Activated naive CD4-positive, alpha-beta T cell (primary cell): ENCODE data around the gene MZF1.

Experiments used
- DNase-seq, 4 experiments: peaks; one replicate each; lab custom pipeline; 2025; lab: John Stamatoyannopoulos, UW

MZF1 gene

GRCh38 chr19:58569943-58570670, 3.0 kb downstream of the MZF1 start:
- no peak for DNase-seq

GRCh38 chr19:58569191-58569942, 3.8 kb downstream of the MZF1 start:
- no peak for DNase-seq

GRCh38 chr19:58568453-58569130, 4.5 kb downstream of the MZF1 start:
- no peak for DNase-seq

DNA sequence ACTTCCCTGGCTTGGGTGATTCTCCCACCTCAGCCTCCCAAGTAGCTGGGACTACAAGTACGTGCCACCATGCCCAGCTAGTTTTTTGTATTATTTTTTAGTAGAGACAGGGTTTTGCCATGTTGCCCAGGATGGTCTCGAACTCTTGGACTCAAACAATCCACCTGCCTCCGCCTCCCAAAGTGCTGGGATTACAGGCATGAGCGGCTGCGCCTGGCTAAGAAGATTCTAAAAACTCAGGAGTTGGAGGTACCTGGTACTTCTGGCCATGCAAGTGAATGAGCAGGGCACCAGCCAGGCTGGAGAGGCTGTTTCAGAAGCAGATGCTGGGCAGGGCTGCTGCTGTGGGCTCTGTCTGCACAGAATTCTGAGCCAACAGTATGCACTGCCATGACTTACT, 6.1 kb downstream of the MZF1 start:
- no peak for DNase-seq

- DNase-seq: no peak
Measured at GRCh38 chr19:58563823-58564222, 9.3 kb downstream of the MZF1 start.

- DNase-seq: no peak
Measured at GRCh38 chr19:58563034-58563573, 10.0 kb downstream of the MZF1 start.

GRCh38 chr19:58562122-58563033, 10.8 kb downstream of the MZF1 start:
- DNase-seq: no peak

DNA sequence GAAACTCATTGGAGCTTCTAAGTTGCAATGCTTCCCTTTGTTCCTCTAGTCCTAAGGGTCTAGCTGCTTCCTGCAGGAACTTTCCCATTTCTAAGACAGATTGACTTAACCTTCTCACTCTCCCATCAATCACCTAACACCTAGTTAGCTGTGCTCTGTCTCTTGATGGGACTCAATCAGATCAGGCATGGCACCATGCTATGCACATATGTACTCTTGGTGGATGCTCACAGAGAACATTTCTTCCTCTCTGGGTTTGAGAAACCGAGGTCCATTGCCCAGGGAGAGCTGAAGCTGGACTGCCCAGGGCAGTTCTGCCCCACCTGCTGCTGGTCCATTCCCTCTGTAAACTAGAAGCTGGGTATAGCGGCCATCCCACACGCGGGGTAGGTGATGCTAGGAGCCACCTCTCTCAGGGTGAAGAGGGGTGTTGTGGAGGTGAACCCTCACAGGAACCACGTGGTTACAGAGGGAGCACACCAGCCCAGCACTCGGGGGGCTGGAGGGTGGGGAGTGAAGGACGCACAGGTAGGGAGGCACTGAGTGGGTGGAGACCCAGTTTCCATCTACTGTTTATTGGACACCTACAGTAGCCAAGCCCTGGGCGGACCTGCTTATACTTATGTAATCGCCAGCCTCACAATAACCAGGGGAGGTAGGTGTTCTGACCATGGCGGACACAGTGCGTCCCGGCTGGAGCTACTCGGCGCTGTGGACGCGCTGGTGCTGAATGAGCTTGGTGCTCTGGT, 11.6 kb downstream of the MZF1 start:
- no peak for DNase-seq

DNA sequence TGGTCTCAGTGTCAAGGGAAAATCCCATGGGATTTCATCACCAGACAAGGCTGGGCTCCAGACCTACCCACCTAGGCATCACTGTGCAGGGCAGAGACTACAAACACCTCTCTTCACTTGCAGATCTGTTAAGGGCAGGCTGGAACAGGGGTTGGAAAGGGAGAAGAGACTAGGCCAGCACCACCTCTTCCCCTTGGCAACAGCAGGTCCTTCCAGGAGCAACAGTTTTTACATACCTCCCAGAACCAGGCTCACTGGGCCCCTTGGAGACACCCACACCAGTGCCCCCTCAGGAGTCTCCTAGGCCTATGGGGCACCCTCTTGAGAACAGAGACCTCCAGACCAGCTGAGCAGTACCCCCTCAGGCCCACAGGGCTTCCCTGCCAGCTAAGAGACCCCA, 12.2 kb downstream of the MZF1 start:
- no peak for DNase-seq

DNA sequence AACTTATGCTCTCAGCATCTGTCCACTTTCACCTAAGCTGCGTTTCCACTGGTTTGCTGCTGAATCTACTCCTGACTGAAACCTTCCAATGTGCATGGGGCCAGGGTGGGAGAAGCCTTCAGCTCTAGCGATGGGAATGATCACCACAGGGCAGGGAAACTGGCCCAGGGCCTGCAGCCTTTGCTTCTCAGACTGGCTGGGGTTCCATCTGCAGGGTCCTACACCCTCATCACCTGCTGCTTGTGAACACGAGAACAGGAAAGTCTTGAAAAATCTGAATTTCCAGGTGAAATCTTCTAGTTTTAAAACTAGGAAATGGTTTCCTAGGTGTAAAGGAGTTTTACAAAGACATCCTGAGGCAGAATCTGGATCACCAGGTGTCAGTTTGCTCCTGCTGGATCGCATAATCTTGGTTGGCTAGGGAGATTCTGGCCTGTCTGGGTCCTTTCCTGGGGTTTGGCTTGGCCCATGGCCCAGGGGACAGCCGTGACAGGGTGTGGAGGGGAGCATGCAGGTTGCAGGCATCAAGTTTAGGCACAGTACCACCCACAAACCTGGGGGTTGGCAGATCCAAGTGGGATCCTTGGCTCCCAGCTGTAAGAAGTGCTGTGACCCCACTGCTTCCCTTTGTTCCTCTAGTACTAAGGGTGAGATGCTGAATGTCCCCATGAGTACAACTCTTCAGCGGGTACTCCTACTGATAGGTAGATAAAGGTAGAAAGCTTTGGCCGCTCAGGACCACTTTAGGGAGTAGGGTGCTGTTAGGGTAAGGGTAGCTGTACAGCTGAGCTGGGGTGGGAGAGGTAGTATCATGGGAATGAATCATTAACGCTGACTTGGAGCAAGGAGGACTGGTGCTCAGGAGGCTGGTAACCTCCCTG, 12.9 kb downstream of the MZF1 start:
- no peak for DNase-seq

- no peak for DNase-seq
Measured at GRCh38 chr19:58559275-58560006, 13.7 kb downstream of the MZF1 start.

DNA sequence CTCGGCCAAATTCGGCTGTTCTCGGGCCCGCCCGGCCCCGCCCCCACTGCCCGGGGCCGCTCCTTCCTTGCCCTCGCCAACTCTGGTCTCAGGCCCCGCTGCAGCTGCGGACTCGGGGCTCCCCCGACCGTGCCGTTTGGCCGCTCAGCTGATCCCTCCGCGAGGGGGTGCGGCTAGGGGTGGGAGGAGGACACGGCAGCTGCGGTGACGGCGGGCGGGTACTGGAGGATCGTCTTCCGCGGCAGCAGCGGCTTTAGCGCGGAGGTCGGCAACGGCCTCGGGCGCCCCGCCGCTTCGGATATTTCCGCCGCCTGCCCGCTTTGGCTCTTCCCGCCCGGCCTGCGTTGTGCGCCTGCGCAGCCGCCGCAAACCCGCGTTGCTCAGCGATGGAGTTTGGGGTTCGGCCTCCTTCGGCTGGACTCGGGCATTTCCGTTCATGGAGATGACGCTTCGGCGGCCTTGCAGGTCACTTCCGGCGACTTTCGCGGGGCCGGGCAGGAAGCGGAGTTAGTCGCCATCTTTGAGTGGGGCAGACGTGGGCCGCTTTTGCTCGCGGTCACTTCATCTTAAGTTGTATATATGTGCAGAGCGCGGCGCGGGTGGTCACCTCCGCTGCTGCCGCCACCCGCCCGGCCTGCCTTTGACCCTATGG, 14.4 kb downstream of the MZF1 start:
- DNase-seq: no peak

GRCh38 chr19:58558066-58558622, 15.0 kb downstream of the MZF1 start, which contains the start of gene UBE2M:
TSS of gene UBE2M (minus strand) at chr19:58558611. CDS start at chr19:58558381, 230 bp downstream.
- no peak for DNase-seq

- no peak for DNase-seq
Measured at GRCh38 chr19:58557221-58558065, 15.7 kb downstream of the MZF1 start.

DNA sequence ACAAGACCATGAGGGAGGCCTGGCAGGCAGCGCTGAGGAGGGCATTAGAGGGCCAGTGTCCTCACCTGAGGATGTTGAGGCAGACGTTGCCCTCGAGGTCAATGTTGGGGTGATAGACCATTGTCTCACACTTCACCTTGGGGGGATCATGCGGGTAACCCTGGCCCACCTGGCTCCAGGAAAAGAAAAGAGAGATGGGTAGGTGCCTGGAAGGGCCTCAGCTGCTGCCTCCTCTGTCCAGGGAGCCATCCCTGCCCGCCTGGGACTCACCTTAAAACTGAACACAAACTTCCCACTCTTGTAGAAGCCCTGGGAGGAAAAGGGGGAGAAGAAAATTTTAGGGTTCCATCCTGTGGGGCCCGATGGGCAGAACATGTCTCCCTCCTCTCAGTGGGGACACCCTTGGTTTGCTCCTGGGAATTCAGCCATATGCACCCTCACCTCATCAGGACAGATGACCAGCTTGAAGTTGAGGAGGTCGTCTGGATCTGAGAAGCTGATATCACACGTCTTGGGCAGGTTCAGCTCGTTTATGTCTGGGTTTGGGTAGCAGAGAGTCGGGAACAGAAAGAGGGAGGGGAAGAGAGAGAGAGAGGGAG, 16.4 kb downstream of the MZF1 start:
- DNase-seq: no peak

DNA sequence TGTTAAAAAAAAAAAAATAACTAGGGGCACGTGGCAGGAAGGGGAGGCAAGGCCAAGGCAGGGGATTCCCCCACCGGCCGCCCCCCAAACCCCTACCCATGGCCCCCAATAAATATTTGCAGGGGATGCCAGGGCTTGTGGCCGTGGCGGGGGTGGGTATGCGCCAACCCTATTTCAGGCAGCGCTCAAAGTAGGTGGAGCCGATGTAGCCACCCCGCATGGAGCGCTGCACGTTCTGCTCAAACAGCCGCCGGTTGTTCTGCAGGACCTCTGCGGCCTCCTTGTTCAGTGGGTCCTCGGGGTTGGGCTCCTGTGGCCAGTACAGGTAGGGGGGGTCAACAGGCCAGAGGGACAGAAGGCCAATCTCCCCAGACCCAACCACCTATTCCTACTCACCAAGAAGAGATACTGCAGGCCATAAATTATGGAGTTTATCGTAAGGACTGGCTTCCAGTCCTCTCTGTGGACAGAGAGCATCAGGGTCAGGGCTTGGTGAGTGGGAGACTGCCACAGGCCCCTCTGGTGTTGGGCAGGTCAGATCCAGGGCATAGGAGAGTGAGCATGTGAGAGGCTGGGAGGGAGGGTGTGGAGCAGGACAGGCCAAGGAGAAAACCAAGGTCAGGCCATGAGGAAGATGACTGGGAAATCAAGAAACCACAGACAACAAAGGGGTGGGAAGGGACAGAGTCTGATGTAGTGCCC, 17.1 kb downstream of the MZF1 start:
- DNase-seq: no peak
